GM12872 (cell line): Measurements from ENCODE around the gene MTHFD1L.

Experiments used
- TF ChIP-seq, protein P1 (sequence below): IDR thresholded peaks from 3 replicates; pipeline ENCODE4 v1.5.1; 2011; ENCODE audit warnings: low read depth, mild to moderate bottlenecking, low read length, moderate library complexity; ENCODE audit not compliant: insufficient read depth

Gene MTHFD1L

GRCh38 chr6:150876598-150876997 lies 11.1 kb downstream of the MTHFD1L start:
- TF ChIP-seq, protein P1, sequence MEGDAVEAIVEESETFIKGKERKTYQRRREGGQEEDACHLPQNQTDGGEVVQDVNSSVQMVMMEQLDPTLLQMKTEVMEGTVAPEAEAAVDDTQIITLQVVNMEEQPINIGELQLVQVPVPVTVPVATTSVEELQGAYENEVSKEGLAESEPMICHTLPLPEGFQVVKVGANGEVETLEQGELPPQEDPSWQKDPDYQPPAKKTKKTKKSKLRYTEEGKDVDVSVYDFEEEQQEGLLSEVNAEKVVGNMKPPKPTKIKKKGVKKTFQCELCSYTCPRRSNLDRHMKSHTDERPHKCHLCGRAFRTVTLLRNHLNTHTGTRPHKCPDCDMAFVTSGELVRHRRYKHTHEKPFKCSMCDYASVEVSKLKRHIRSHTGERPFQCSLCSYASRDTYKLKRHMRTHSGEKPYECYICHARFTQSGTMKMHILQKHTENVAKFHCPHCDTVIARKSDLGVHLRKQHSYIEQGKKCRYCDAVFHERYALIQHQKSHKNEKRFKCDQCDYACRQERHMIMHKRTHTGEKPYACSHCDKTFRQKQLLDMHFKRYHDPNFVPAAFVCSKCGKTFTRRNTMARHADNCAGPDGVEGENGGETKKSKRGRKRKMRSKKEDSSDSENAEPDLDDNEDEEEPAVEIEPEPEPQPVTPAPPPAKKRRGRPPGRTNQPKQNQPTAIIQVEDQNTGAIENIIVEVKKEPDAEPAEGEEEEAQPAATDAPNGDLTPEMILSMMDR = no peak

DNA sequence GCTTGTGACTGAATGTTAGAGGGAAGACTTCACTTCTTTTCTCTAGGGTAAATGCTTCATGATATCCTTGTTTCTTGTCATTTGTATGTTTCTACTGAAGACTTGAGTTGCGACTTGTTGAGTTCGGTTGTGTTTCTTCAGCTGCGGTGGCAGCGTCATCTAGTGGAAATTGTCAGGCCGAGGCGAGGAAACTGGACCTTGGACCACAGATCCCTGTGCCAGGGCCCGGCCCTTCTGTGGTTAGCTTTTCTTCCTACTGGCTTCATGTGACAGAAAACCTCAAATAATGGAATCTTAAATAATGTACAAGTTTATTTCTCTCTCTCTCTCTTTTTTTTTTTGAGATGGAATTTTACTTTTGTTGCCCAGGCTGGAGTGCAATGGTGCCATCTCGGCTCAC lies 12.4 kb downstream of the MTHFD1L start:
- TF ChIP-seq, protein P1 = no peak

DNA sequence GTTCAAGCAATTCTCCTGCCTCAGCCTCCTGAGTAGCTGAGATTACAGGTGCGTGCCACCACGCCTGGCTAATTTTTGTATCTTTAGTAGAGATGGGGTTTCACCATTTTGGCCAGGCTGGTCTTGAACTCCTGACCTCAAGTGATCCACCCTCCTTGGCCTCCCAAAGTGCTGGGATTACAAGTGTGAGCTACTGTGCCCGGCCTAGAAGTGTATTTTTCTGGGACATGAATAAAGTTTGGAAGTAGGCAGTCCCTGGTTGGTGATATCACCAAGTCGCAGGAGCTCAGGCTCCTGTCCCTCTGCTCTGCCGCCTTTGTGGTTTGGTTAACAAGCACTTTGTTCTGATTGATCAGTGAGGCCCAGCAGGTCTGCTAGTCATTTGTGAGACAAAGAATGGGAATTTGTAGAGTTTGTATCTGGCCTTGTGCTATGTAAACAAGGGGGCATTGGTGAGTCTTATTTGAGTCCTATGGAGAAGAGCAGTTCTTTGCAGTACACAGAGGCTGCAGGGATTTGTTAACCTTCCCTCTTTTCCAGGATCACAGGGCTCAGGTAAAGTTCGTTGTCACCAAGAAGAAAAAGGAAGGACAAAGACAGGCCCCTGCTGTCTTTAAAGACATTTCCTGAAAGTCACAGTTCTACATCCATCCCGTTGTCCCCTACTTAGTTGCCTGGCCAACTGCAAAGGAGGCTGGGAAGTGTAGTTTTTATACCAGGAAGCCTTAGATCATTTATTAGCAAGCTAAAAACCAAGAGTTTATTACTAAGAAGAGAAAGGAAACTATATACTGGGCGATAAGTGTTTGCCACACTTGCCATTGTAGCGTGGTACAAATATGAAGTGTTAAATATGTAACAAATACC lies 13.1 kb downstream of the MTHFD1L start:
- TF ChIP-seq, protein P1 = no peak

- TF ChIP-seq, protein P1 = no peak
Observed at GRCh38 chr6:150880336-150880735, 14.8 kb downstream of the MTHFD1L start.

DNA sequence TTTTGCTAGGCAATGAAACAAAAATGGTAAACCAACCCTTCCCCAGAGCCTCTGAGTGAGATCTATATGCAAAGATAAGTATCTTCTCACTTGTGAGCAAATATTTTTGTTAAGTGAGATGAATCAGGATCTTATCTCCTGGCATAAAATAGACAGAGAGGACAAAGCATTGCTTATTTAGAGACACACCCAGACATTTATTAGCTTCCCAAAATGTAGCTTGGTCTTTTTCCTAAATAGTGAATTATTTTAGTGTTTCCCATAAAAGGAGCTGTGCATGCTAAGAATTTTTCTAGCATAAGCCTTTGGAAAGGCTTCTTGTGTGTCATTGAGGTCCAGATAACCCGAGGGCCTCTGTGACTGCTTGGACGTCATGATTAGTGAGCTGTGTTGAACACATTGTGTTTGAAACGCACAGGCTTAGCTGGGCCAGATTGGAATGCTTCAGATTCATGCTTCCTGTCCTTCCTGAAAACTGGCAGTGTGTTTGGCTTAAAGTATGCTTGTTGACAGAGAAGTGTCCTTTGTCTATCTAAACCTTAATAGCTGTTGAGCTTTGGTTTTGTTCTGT lies 16.5 kb downstream of the MTHFD1L start:
- TF ChIP-seq, protein P1 = no peak

- TF ChIP-seq, protein P1 = no peak
Observed at GRCh38 chr6:150883521-150883920, 18.0 kb downstream of the MTHFD1L start.

DNA sequence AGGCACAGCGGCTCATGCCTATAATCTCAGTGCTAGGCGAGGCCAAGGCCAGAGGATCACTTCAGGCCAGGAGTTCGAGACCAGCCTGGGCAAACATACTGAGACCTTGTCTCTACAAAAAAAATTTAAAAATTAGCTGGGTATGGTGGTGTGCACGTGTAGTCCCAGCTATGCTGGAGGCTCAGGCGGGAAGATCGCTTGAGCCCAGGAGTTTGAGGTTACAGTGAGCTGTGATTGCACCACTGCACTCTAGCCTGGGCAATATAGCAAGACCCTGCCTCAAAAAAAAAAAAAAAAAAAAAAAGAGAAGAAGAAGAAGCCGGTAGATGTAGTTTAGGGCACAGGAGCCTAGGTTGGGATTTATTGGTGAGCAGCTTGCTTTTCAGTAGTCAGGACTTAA lies 20.7 kb downstream of the MTHFD1L start:
- TF ChIP-seq, protein P1 = no peak
